Vagina (tissue), 2 donors: ENCODE data around the gene PRSS33. TPM values are rescaled to one million over a fixed set of nuclear protein-coding genes. Genes with fewer than 3 reads are reported as not detected.

Source experiments
- DNase-seq, 2 donors: peaks; one replicate each; pipeline ENCODE4 v3.0.0-alpha.2; 2017; ENCODE audit errors: extremely low spot score in 2 of 2
- H3K27ac ChIP-seq: fragments of 200-600 bp; sonication (generic); one replicate; pipeline ENCODE4 v1.5.1; 2019
- H3K27me3 ChIP-seq: fragments of 200-600 bp; sonication (generic); one replicate; pipeline ENCODE4 v1.5.1; 2019
- H3K36me3 ChIP-seq, 2 donors: fragments of 200-600 bp; sonication (generic); one replicate each; pipeline ENCODE4 v1.5.1; 2017 to 2019
- H3K4me1 ChIP-seq: fragments of 200-600 bp; sonication (generic); one replicate; pipeline ENCODE4 v1.5.1; 2019
- H3K4me3 ChIP-seq, 2 donors: fragments of 200-600 bp; sonication (generic); 1 replicate in 1 of 2; 2 replicates in 1 of 2; pipeline ENCODE4 v1.5.1; 2016 to 2019
- H3K9me3 ChIP-seq: fragments of 200-600 bp; sonication (generic); one replicate; pipeline ENCODE4 v1.5.1; 2019
- CTCF ChIP-seq, 3 experiments: fragments of 450-650 bp in 2 of 3; fragments of 200-600 bp in 1 of 3; sonication (generic) in 1 of 3; IDR thresholded peaks; one replicate each; pipeline ENCODE4 v1.5.1; 2017 to 2019; ENCODE audit warnings: antibody characterized with exemption in 3 of 3, mild to moderate bottlenecking in 2 of 3, moderate library complexity in 2 of 3
- POLR2A ChIP-seq, 2 donors: fragments of 450-650 bp; IDR thresholded peaks; one replicate each; pipeline ENCODE4 v1.6.1; 2017; ENCODE audit warnings: antibody characterized with exemption in 2 of 2, mild to moderate bottlenecking in 2 of 2, moderate library complexity in 2 of 2
- POLR2AphosphoS5 ChIP-seq, 2 donors: sonication (generic); formaldehyde crosslinking; IDR thresholded peaks; one replicate each; pipeline ENCODE4 v1.9.0; 2017; ENCODE audit warnings: antibody characterized with exemption in 2 of 2, mild to moderate bottlenecking in 2 of 2, low read depth in 1 of 2; ENCODE audit not compliant: insufficient read depth in 1 of 2
- intact Hi-C: fragments of 100-400 bp; cut with DNase I; formaldehyde crosslinking; loops from one replicate; pipeline ENCODE4 v1.15.1; 2023
- total RNA-seq: library from RNA; depleted of rRNA; stranded (reverse); fragments of >200 nt; gene quantifications from one replicate; pipeline ENCODE4 v1.2.3, GENCODE V29; 2016

Gene PRSS33
- total RNA-seq, 1 donor from 2014 or later = not detected

GRCh38 chr16:2778630-2778958, 8.8 kb downstream of the PRSS33 start:
- intact Hi-C loops = no loop called here
- peaks cover 40% of the 10 kb centered on the region for H3K4me1 ChIP-seq
- no peak for DNase-seq
- H3K27ac ChIP-seq = peak overlapping the region; percentile 100
- no peaks in the 10 kb centered on the region for H3K27me3 ChIP-seq
- no peaks in the 10 kb centered on the region for H3K9me3 ChIP-seq
- no peak for TF ChIP-seq POLR2AphosphoS5 (IDR thresholded peaks at IDR 0.05; ENCODE audit: insufficient read depth in 1 of 2, low read depth in 1 of 2)
- TF ChIP-seq POLR2A (IDR thresholded peaks at IDR 0.05) = no peak
- no peak for TF ChIP-seq CTCF (IDR thresholded peaks at IDR 0.05)
- peak overlapping the region; percentile 99 for H3K4me3 ChIP-seq
- H3K36me3 ChIP-seq = peaks cover 0 to 11% of the 10 kb centered on the region in 2 donors

GRCh38 chr16:2777903-2778629, 9.3 kb downstream of the PRSS33 start:
- Histone ChIP-seq H3K4me3 (peak overlapping the region; percentile 99), H3K36me3 (peaks cover 0 to 11% of the 10 kb centered on the region in 2 donors), H3K27me3 (no peaks in the 10 kb centered on the region), H3K4me1 (peaks cover 40% of the 10 kb centered on the region), H3K9me3 (no peaks in the 10 kb centered on the region), H3K27ac (peak overlapping the region; percentile 100)
- DNase-seq = no peak
- intact Hi-C loops = no loop called here
- TF ChIP-seq POLR2AphosphoS5 (IDR thresholded peaks at IDR 0.05; ENCODE audit: insufficient read depth in 1 of 2, low read depth in 1 of 2) (no peak), POLR2A (IDR thresholded peaks at IDR 0.05) (no peak), CTCF (IDR thresholded peaks at IDR 0.05) (no peak)

- TF ChIP-seq CTCF (IDR thresholded peaks at IDR 0.05) = no peak
- peak; percentile 27 to 93 for TF ChIP-seq POLR2AphosphoS5 (IDR thresholded peaks at IDR 0.05; ENCODE audit: insufficient read depth in 1 of 2, low read depth in 1 of 2)
- TF ChIP-seq POLR2A (IDR thresholded peaks at IDR 0.05) = peak in 1 of 2 donors; percentile 73
- peak within 1 kb of the TSS; percentile 100 for H3K27ac ChIP-seq
- H3K27me3 ChIP-seq = no peaks in the 10 kb centered on the region
- no peaks in the 10 kb centered on the region for H3K9me3 ChIP-seq
- H3K4me3 ChIP-seq = peak within 1 kb of the TSS; percentile 99
- H3K4me1 ChIP-seq = peaks cover 40% of the 10 kb centered on the region
- intact Hi-C loops = no loop called here
- peaks cover 0 to 11% of the 10 kb centered on the region in 2 donors for H3K36me3 ChIP-seq
- no peak for DNase-seq
Observed at GRCh38 chr16:2777231-2777902, 10.0 kb downstream of the PRSS33 start, which contains the start of gene ELOB. Gene ELOB, minus strand, starts transcription at chr16:2777280. Its CDS starts 41 bp downstream, at chr16:2777239.

GRCh38 chr16:2776500-2777139, 10.7 kb downstream of the PRSS33 start:
- Histone ChIP-seq H3K4me1 (peaks cover 45% of the 10 kb centered on the region), H3K9me3 (no peaks in the 10 kb centered on the region), H3K27me3 (no peaks in the 10 kb centered on the region), H3K36me3 (peaks cover 0 to 17% of the 10 kb centered on the region in 2 donors), H3K27ac (peak overlapping the region; percentile 100), H3K4me3 (peak overlapping the region; percentile 99)
- TF ChIP-seq POLR2A (IDR thresholded peaks at IDR 0.05) = no peak
- TF ChIP-seq CTCF (IDR thresholded peaks at IDR 0.05) = no peak
- TF ChIP-seq POLR2AphosphoS5 (IDR thresholded peaks at IDR 0.05; ENCODE audit: insufficient read depth in 1 of 2, low read depth in 1 of 2) = no peak
- intact Hi-C loops = no loop called here
- no peak for DNase-seq
